ENCODE data around the gene GJB3. TPM values are rescaled to one million over a fixed set of nuclear protein-coding genes. Genes with fewer than 3 reads are reported as not detected.

Gene GJB3
- polyA plus RNA-seq, 1 donor (not counting 4 experiments of a cell fraction or from before 2014, with no cell fraction given), result 133 TPM

GRCh38 chr1:34796990-34797389 is 16.0 kb downstream of the GJB3 start:
- no peaks in the 10 kb centered on the region for H4K20me1 ChIP-seq (ENCODE audit: control insufficient read depth, extremely low read depth, insufficient read depth, low read length)
- no peak overlapping the region for H3K4me3 ChIP-seq (ENCODE audit: control insufficient read depth in 2 of 3, extremely low read depth in 1 of 3, insufficient read depth in 2 of 3, low read depth in 1 of 3, low read length in 3 of 3)
- no peak overlapping the region for H3K4me2 ChIP-seq (ENCODE audit: control insufficient read depth, extremely low read depth, insufficient read depth, low read depth, low read length)
- TF ChIP-seq CTCF (optimal IDR thresholded peaks at IDR 0.05 in 1 of 3, IDR thresholded peaks at IDR 0.05 in 1 of 3, conservative IDR thresholded peaks at IDR 0.05 in 1 of 3; ENCODE audit: extremely low read depth in 1 of 3, insufficient read depth in 2 of 3, low read length in 3 of 3) (no peak), EZH2 (IDR thresholded peaks at IDR 0.05; ENCODE audit: low read length) (no peak)
- H3K9me3 ChIP-seq (ENCODE audit: control insufficient read depth, low read depth, low read length), result no peaks in the 10 kb centered on the region
- no peak overlapping the region for H3K27ac ChIP-seq (ENCODE audit: control insufficient read depth, insufficient read depth, low read length)
- H3K4me1 ChIP-seq (ENCODE audit: control insufficient read depth, extremely low read depth, insufficient read depth, low read length), result peaks cover 4% of the 10 kb centered on the region
- no peak overlapping the region for H2AFZ ChIP-seq (ENCODE audit: control insufficient read depth, low read length)
- dilution Hi-C loops (cut with MboI; ENCODE audit: extremely low pct_ligation_motif_present, low sequenced_read_pairs), result no loop called here
- H3K36me3 ChIP-seq (ENCODE audit: control insufficient read depth in 2 of 2, extremely low read depth in 1 of 2, insufficient read depth in 2 of 2, low read length in 2 of 2), result no peaks in the 10 kb centered on the region
- H3K27me3 ChIP-seq (ENCODE audit: control insufficient read depth, extremely low read depth, insufficient read depth, low read length), result peaks cover 20% of the 10 kb centered on the region
- no peaks in the 10 kb centered on the region for H3K9me1 ChIP-seq (ENCODE audit: control insufficient read depth, extremely low read depth, insufficient read depth, low read length)
- no peak for DNase-seq (ENCODE audit: low read depth, low spot score)
- no peaks in the 10 kb centered on the region for H3K79me2 ChIP-seq (ENCODE audit: control insufficient read depth, insufficient read depth, low read length)
- FAIRE-seq, result no peak
- H3K9ac ChIP-seq (ENCODE audit: control insufficient read depth, extremely low read depth, insufficient read depth, low read length), result no peak overlapping the region

- Histone ChIP-seq H3K27ac (ENCODE audit: control insufficient read depth, insufficient read depth, low read length) (no peak overlapping the region), H2AFZ (ENCODE audit: control insufficient read depth, low read length) (no peak overlapping the region), H3K9me1 (ENCODE audit: control insufficient read depth, extremely low read depth, insufficient read depth, low read length) (no peaks in the 10 kb centered on the region), H3K9ac (ENCODE audit: control insufficient read depth, extremely low read depth, insufficient read depth, low read length) (no peak overlapping the region), H3K4me2 (ENCODE audit: control insufficient read depth, extremely low read depth, insufficient read depth, low read depth, low read length) (no peak overlapping the region), H3K9me3 (ENCODE audit: control insufficient read depth, low read depth, low read length) (no peaks in the 10 kb centered on the region), H3K27me3 (ENCODE audit: control insufficient read depth, extremely low read depth, insufficient read depth, low read length) (peaks cover 4% of the 10 kb centered on the region), H3K79me2 (ENCODE audit: control insufficient read depth, insufficient read depth, low read length) (no peaks in the 10 kb centered on the region), H3K4me1 (ENCODE audit: control insufficient read depth, extremely low read depth, insufficient read depth, low read length) (no peaks in the 10 kb centered on the region), H3K4me3 (ENCODE audit: control insufficient read depth in 2 of 3, extremely low read depth in 1 of 3, insufficient read depth in 2 of 3, low read depth in 1 of 3, low read length in 3 of 3) (no peak overlapping the region), H3K36me3 (ENCODE audit: control insufficient read depth in 2 of 2, extremely low read depth in 1 of 2, insufficient read depth in 2 of 2, low read length in 2 of 2) (no peaks in the 10 kb centered on the region), H4K20me1 (ENCODE audit: control insufficient read depth, extremely low read depth, insufficient read depth, low read length) (no peaks in the 10 kb centered on the region)
- TF ChIP-seq EZH2 (IDR thresholded peaks at IDR 0.05; ENCODE audit: low read length) (no peak), CTCF (optimal IDR thresholded peaks at IDR 0.05 in 1 of 3, IDR thresholded peaks at IDR 0.05 in 1 of 3, conservative IDR thresholded peaks at IDR 0.05 in 1 of 3; ENCODE audit: extremely low read depth in 1 of 3, insufficient read depth in 2 of 3, low read length in 3 of 3) (no peak)
- DNase-seq (ENCODE audit: low read depth, low spot score) (no peak), FAIRE-seq (no peak)
- dilution Hi-C loops (cut with MboI; ENCODE audit: extremely low pct_ligation_motif_present, low sequenced_read_pairs), result no loop called here
Measured at GRCh38 chr1:34800214-34800613, 19.2 kb downstream of the GJB3 start.

Data from keratinocyte (primary cell).